HL-60/S4 (cell line): Measurements from ENCODE around the gene LETM1.

Experiments
- in situ Hi-C: fragments of 300-500 bp; cut with MboI; formaldehyde crosslinking; loops from 2 replicates; pipeline ENCODE4 v1.14.3; 2022; ENCODE audit warnings: low sequenced_read_pairs

LETM1 gene

DNA sequence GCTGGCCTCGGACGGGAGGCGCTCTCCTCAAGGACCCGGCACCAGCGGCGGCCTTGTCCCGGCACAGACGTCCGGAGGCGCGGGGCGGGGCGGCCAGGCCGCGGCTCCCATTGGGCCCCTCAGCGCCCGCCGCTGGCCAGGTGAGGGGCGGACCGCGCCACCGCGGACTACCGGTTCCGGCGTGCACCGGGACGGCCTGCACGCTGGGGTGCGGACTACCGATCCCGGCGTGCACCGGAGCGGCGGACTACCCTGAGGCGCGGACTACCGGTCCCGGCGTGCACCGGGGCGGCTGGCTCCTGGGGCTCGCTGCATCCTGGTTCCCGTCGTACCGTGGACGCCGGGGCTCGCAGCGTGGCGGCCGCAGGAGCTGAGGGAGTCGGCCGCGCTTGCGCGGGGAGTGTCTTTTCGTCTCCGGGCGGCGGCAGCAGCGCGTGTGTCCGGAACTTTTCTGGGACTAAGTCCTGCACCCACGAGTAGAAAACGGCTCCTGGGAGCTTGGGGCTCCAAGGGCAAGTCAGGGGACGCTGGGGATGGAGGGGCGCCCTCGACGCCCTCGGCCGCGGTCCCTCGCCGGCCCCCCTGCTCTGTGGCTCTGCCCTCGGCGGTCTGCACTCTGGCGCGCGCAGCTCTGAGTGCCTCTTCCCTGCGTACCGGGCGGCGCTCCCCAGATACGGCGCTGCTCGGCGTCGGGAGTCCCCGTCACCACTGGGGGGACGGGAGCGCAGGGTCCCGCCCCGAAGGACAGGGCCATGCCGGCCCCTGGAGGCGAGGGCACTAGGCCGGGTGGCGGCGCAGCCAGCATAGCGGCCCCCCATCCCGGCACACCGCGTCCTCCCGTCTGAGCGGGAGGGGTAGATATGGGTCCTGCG is at the start of gene LETM1:
Gene LETM1, minus strand, starts transcription at position 86 of the 872 bp plus-strand sequence. CDS start 206 bp downstream, outside the sequence.
- in situ Hi-C loops: no loop called here

DNA sequence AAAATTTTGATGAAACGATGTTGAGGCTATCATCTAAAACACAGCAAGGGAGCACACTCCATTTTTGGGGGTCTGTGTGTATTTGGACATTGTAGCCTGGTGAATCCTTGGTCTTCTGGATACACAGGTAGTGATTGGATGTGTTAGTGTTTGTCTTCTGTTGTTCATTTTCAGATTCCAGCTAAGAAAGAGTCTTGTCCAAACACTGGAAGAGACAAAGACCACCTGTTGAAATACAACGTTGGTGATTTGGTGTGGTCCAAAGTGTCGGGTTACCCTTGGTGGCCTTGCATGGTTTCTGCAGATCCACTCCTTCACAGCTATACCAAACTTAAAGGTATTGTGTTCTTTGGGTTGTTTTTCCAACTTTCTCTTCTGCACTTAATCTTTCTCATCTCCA is 48.1 kb upstream of the LETM1 start:
- in situ Hi-C loops: loop anchor here (25.0 kb wide), 1 partner anchor 283 kb away; no protein-coding TSS in a partner anchor

DNA sequence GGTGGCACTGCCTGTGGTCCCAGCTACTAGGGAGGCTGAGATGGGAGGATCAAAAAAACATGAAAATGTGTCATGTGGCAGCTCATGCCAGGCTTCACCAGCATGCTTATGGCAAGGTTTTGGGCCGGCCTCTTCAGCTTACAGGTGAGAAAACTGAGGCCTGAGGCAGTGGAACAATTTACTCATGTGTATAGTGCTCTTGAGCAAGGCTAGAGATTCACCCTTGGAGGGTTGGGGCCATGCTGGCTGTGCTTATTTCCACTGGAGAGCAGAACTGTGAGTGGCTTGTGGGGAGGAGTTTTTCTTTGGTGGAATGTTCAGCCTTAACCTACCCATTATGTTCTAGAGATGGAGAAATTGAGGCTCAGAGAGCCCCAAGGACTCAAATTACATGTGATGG is 47.1 kb upstream of the LETM1 start:
- in situ Hi-C loops: loop anchor here (25.0 kb wide), 1 partner anchor 284 kb away; no protein-coding TSS in a partner anchor

DNA sequence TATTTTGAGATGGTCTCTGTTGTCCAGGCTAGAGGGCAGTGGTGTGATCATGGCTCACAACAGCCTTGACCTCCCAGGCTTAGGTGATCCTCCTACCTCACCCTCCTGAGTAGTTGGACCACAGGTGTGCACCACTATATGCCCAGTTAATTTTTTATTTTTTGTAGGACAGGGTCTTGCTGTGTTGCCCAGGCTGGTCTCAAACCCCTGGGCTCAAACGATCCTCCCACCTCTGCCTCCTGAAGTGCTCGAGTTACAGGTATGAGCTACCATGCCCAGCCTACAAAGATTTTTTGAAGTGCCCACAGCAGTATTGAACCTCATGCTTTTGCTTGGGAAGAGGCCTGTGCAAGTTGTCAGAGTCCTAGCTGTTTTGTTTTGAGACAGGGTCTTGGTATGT is 46.3 kb upstream of the LETM1 start:
- in situ Hi-C loops: loop anchor here (25.0 kb wide), 1 partner anchor 285 kb away; no protein-coding TSS in a partner anchor

DNA sequence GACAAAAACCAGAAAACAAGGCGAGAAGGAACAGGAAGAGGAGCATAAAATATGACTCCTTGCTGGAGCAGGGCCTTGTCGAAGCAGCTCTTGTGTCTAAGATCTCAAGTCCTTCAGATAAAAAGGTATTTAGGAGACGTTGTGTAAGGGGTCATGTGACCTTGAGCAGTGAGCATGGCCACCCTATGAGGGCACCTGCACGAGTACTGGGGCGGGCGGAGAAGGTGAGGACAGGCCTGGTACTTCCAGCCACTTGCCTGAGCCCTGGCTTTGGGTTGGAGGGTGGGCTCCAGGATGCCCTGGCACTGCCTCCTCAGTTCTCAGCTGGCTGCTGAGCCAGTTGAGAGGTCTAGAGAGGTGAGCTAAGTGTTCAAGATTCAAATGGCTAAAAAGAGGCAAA is 45.2 kb upstream of the LETM1 start:
- in situ Hi-C loops: loop anchor here (25.0 kb wide), 1 partner anchor 286 kb away; no protein-coding TSS in a partner anchor

DNA sequence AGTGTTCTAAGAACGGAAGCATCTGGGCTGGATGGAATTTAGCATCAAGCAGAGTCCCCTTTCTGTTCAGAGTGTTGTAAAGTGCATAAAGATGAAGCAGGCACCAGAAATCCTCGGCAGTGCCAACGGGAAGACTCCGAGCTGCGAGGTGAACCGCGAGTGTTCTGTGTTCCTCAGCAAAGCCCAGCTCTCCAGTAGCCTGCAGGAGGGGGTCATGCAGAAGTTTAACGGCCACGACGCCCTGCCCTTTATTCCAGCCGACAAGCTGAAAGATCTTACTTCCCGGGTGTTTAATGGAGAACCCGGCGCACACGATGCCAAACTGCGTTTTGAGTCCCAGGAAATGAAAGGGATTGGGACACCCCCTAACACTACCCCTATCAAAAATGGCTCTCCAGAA is 44.7 kb upstream of the LETM1 start:
- in situ Hi-C loops: loop anchor here (25.0 kb wide), 1 partner anchor 287 kb away; no protein-coding TSS in a partner anchor

DNA sequence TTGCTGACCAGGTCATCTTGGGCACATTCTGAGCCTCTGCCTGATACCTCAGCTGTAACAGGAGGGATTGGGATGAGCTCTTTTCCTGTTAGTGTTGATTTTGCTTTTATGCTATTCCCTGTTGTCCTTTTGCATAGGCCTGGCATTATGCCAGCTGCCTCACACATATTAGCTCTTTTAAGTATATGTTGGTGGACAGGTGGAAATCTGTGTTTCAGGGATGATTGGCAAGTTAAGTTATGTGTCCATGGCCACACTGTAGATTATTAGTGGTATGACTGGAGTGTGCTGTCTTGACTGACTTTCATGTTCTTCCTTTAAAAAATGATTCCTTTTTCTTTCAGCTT is 44.1 kb upstream of the LETM1 start:
- in situ Hi-C loops: loop anchor here (25.0 kb wide), 1 partner anchor 287 kb away; no protein-coding TSS in a partner anchor

DNA sequence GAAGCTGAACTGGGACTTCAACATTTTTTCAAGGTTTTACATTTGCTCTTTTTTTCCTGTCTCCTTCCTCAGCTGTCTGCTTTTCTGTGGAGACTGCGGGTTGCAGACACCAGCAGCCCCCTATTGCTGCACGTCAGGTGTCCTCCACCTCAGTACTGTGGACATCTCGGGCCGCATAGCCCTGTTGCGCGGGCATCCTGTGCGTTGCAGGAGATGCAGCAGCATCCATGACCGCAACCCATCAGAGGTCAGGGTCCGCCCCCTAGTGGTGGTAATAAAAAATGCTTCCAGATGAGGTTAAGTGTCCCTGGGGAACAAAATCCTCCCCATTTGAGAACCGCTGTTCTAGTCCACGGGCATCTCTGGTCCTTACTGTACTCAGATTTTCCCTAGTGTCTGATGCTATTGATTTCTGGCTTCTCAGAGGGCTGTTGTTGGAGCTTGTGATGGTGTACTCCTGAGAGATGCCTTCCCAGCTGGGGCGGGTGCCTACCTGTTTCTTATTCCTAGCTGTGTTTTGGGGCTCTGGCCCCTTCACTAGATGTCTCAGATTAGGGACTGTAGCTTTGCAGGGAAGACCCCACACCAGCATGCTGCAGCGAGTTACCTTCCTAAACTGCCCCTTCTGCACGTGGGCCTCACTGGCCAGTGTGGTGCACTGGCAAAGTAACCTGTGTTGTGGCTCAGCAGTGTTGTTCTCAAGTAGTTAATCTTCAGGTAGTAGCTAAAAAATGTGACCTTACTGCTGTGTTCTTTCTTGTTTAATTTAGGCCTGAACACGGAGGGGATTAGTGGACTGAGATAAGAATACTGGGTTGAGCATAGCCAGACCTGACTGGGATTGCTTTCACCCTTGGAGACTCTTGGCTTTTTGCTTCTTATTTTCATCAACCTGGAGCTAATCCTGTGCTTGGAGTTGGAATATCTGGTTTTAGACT is 43.5 kb upstream of the LETM1 start:
- in situ Hi-C loops: loop anchor here (25.0 kb wide), 1 partner anchor 288 kb away; no protein-coding TSS in a partner anchor

DNA sequence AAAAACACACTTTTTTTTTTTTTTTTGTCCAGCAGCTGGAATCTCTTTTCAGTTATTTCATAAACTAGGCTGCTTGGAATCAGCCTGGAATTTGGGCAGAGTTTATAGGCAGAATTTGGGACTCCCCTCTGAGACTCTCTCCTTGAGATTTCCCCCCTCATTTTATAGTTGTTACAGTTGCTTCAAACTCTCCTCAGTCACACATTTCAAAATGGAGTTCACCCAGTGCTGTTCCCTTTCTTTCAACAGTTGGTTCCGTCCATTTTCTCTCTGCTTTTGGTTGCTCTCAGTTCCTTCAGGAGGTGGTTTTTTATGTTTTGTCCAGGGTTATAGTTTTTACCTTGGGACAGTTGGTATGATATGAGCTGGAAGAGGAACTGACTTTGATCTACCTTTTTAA is 42.7 kb upstream of the LETM1 start:
- in situ Hi-C loops: no loop called here

DNA sequence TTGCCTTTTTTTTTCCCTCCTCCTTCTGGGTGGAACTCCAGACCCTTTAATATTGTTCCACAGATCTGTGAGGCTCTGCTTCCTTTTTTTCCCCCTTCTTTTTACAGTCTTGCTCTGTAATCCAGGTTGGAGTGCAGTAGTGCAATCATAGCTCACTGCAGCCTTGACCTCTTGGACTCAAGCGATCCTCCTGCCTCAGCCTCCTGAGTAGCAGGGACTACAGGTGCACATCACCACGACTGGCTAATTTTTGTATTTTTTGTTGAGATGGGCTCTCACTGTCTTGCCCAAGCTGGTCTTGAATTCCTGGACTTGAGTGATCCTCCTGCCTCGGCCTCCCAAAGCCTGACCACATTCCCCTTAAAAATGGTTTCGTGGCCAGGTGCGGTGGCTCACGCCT is 42.1 kb upstream of the LETM1 start:
- in situ Hi-C loops: no loop called here

DNA sequence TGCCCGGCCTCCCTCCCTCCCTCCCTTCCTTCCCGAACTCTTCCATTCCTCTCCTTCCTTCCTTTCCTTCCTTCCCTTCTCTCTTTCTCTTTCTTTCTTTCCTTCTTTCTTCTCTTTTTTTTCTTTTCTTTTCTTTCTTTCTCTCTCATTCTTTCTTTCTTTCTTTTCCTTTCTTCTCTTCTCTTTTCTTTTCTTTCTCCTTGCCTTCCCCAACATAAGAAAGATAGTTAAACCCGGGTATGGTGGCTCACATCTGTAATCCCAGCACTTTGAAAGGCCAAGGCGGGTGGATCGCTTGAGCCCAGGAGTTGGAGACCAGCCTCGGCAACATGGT is 40.7 kb upstream of the LETM1 start:
- in situ Hi-C loops: no loop called here

DNA sequence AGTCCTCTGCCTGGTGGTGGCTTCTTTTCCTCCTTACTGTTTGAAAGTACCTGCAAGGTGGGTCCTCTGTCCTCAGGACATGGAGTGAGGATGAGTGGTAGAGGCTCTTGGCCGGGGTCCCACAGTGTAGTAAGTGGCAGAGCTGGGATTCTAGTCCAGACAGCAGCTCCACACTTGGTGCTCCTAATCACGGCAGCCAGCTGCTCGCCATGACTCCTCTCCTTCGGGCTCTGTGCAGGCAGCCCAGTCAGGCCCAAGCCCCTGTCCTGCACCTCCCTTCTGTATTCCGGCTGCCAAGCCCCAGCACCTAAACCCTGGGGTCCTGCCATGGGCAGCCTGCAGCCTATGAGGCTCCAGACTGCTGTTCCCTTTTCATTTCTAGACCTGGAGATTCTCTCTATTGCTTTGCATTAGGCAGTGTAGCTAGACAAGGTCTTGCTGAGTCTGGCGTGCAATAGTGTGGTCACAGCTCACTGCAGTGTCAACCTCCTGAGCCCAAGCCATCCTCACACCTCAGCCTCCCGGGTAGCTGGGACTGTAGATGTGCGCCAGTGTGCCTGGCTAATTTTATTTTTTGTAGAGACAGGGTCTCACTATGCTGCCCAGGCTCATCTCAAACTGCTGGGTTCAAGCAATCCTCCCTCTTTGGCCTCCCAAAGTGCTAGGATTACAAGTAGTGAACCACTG is 40.2 kb upstream of the LETM1 start:
- in situ Hi-C loops: no loop called here

DNA sequence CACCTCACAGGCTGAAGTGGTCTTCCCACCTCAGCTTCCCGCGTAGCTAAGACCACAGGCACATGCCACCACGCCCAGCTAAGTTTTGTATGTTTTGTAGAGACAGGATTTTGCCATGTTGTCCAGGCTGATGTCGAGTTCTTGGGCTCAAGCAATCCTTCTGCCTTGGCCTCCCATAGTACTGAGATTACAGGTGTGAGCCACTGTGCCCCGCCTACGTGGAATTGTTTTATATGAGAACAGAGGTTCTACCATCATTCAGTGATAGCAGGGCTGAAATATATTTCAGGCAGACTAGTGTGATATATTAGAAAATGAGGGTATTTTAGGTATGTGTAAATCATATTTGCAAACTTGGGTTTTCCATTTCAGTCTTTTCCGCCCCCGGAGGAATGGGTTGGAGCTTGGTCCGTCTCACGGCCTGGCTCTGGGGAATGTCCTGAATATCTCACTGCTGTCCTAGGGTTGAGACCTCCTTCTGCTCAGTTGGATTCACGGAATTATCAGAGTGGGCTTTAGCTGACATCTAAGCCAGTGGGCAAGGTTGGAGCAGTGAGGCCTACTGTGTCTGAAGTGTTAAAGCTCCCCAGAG is 35.1 kb upstream of the LETM1 start:
- in situ Hi-C loops: no loop called here

DNA sequence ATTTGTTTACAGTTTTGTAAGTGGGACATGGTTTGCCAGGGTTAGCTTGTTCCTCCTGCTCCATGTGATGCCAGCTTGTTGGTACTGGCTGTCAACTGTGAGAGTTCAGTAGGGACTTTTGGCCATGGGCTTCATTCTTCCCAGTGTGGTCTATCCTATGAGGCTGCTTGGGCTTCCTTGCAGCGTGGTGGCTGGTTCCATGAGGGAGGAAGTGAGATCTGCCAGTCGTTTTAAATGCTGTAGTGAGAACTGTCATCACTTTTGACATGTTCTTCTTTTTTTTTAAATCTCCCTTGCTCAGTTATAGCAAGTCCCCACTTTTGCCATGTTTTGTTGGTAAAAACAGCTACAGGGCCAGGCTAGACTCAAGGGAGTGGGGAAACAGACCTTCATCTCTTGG is 31.1 kb upstream of the LETM1 start:
- in situ Hi-C loops: no loop called here

DNA sequence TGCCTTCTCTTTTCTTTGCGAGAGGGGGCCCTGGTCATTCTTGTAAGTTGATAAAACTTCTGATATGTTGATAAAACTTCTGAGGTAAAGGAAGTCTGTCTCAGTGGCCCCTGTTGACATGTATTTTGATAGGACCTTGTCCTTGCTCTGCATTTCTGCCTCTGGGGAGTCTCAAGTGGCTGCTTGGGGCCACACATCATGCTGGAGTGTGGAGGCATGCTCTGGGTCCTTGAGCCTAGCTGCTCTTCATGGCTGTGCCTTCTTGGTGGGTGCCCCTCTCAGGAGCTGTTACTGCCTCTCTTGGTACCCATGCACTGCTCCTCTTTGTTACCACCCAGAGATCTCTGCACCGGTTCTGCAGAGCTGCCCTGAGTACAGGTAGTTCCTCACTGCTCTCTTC is 29.5 kb upstream of the LETM1 start:
- in situ Hi-C loops: no loop called here

DNA sequence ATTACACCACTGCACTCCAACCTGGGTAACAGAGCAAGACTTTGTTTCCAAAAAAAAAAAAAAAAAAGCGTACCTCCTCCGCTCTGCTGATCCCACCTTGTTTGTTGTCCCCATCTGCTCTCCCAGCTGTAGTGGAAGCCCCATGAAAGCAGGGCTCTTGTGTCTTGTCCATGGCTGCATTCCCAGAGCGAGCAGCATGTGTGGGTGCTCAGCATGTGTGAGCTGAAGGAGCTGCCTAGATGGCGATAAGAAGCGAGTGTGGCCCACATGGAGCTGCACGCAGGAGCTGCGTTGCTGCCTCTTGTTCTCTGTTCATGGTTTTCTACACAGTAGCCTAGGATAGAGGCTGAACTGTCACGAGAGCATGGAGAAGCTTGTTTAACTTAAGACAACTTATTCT is 27.6 kb upstream of the LETM1 start:
- in situ Hi-C loops: no loop called here

DNA sequence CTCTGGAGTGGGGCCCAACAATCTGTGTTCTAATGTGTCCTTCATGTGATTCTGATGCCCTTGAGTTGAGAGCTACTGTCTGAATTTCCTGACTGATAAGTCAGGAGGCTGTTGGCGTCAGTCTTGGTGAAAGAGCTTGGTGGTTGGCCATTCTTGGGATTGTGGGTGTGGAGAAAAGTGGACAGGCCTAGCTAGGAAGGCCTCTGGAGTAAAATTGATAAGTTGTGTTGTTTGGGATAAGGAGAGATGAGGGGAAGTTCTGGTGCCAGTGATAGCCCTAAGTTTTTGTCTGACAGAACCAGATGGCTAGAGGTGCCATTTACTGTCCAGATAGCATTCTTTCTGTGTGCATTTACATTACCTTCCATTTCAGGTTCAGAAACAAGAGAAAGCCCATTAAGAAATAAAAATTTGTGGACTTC is 26.9 kb upstream of the LETM1 start:
- in situ Hi-C loops: no loop called here

DNA sequence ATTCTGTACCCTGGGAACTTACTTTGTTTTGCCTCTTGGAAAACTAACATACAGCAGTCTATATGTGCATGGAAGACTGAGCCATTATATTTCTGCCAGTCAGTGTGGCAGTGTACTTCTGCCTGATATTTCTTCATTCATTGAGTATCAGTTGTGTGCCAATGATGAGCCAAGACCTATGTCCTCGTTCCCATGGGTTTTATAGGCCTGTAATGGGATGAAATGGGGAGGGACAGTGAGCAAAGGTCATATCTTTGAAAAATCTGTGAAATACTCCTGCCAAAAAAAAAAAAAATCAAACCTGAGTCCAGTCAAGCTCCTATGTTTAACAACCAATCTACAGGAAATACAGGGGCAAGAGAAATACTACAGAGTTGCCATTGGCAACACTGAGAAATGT is 24.4 kb upstream of the LETM1 start:
- in situ Hi-C loops: no loop called here

DNA sequence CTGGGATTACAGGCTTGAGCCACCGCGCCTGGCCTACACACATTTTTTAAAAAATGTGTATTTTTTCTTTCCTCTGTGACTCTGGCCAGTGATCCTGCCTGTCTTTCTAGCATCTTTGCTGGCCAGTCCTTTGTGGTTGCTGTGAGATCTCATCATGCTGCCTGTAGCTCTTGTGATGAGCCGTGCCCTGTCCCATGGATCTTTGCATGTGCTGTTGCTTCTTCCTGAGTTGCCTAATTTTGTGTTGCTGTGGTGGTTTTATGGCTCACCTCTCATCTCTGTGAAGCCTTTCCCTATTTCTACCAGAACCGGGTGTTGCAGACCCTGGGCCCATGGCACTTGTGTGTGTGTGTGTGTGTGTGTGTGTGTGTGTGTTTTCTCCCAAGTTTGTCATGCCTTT is 23.5 kb upstream of the LETM1 start:
- in situ Hi-C loops: no loop called here

DNA sequence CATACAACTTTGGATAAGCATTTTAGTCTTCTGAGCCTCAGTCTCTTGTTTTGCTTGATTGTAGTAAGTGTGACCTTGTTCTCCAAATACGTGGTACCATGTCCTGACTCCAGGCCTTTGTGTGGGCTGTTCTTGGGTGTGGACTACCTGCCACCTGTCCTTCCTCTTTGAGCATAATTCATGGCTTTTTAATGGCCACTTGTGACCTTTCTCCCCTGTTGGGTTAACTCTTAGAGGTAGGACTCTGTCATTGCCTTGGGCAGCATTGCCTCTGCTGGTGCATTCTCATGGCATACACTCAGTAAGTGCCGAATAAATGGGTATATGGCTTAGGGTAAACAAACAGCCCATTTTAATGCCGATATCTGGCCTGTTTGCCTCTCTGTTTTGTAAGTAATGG is 18.2 kb upstream of the LETM1 start:
- in situ Hi-C loops: no loop called here

DNA sequence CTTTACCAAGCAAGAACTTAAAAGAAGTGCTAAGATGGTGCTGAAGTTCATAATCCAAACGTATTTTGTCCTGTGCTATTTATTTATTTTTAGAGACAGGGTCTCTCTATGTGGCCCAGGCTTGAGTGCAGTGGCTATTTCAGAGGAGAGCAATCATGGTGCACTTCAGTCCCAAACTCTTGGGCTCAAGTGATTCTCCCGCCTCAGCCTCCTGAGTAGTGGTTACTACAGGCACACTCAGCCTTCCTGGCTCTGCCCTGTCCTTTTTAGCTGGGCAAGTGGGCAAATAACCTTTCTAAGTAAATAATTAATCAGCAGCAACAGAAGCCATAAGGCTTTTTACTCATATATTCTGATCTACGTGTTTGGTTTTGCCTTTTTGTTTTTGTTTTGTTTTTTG is 17.8 kb upstream of the LETM1 start:
- in situ Hi-C loops: no loop called here
